IMR-90 (cell line): ENCODE results near the gene ADGRG6. TPM values are rescaled to one million over a fixed set of nuclear protein-coding genes. Genes with fewer than 3 reads are reported as not detected.

Source experiments
- ATAC-seq: fragments of 200-7000 bp; cut with Tn5 transposase; 2 replicates; pipeline ENCODE4 v1.9.1; 2020; ENCODE audit warnings: low read depth, mild to moderate bottlenecking, moderate library complexity
- BruUV-seq: library from RNA; stranded (reverse); fragments of 400-500 nt; replicated peaks from 2 replicates; lab custom pipeline; 2021; lab: Mats Ljungman, UMichigan
- CTCF ChIA-PET: fragments of 300-600 bp; formaldehyde crosslinking; extraction: SDS; loops from one replicate; lab custom pipeline; 2021; ENCODE audit warnings: antibody characterized with exemption; lab: Yijun Ruan, JAX
- POLR2A ChIA-PET: fragments of 300-600 bp; sonication (Branson Sonifier 250); formaldehyde crosslinking; loops from one replicate; lab custom pipeline; 2022; ENCODE audit warnings: antibody characterized with exemption; ENCODE audit not compliant: unreplicated experiment; lab: Charles Lee
- DNase-seq: peaks from one replicate; pipeline ENCODE4 v3.0.0; 2013
- H2AFZ ChIP-seq: replicated peaks from 2 replicates; pipeline ENCODE3; 2013; ENCODE audit warnings: low read length, mild to moderate bottlenecking; ENCODE audit not compliant: poor library complexity
- H2AK5ac ChIP-seq: 2 replicates; pipeline ENCODE4 v1.6.1; 2013; ENCODE audit warnings: low read depth, low read length, inconsistent platforms
- H2AK9ac ChIP-seq: replicated peaks from 2 replicates; pipeline ENCODE3; 2013; ENCODE audit warnings: mild to moderate bottlenecking, low read depth, low read length, moderate library complexity; ENCODE audit not compliant: poor library complexity
- H2BK120ac ChIP-seq: 2 replicates; pipeline ENCODE4 v1.6.1; 2013; ENCODE audit warnings: low read depth, low read length, inconsistent platforms
- H2BK15ac ChIP-seq: 3 replicates; pipeline ENCODE4 v1.6.1; 2013; ENCODE audit warnings: low read depth, low read length, inconsistent platforms
- H2BK20ac ChIP-seq: 2 replicates; pipeline ENCODE4 v1.6.1; 2013; ENCODE audit warnings: low read depth, mild to moderate bottlenecking, inconsistent platforms, low read length, moderate library complexity
- H2BK5ac ChIP-seq: 2 replicates; pipeline ENCODE4 v1.6.1; 2013; ENCODE audit warnings: mild to moderate bottlenecking, low read depth, low read length, inconsistent platforms; ENCODE audit not compliant: poor library complexity, severe bottlenecking
- H3K14ac ChIP-seq: replicated peaks from 2 replicates; pipeline ENCODE4 v1.6.1; 2013; ENCODE audit warnings: low read depth, low read length, inconsistent platforms
- H3K18ac ChIP-seq: 2 replicates; pipeline ENCODE4 v1.6.1; 2013; ENCODE audit warnings: low read depth, low read length, control low read depth
- H3K23ac ChIP-seq: 2 replicates; pipeline ENCODE4 v1.6.1; 2013; ENCODE audit warnings: low read depth, low read length, inconsistent platforms
- H3K27ac ChIP-seq: 2 replicates; pipeline ENCODE4 v1.5.1; 2013; ENCODE audit warnings: mild to moderate bottlenecking, control low read depth, low read length; ENCODE audit not compliant: insufficient read depth
- H3K27me3 ChIP-seq: 2 replicates; pipeline ENCODE4 v1.6.1; 2013; ENCODE audit warnings: low read length; ENCODE audit not compliant: control insufficient read depth, insufficient read depth
- H3K36me3 ChIP-seq: 2 replicates; pipeline ENCODE4 v1.6.1; 2013; ENCODE audit warnings: low read length, mixed read lengths; ENCODE audit not compliant: control insufficient read depth, insufficient read depth
- H3K4ac ChIP-seq: 2 replicates; pipeline ENCODE4 v1.6.1; 2013; ENCODE audit warnings: low read depth, low read length, inconsistent platforms
- H3K4me1 ChIP-seq: 2 replicates; pipeline ENCODE4 v1.6.1; 2013; ENCODE audit warnings: low read length, mixed read lengths; ENCODE audit not compliant: control insufficient read depth, insufficient read depth
- H3K4me2 ChIP-seq: 2 replicates; pipeline ENCODE4 v1.6.1; 2013; ENCODE audit warnings: low read depth, mild to moderate bottlenecking, control low read depth, low read length, moderate library complexity
- H3K4me3 ChIP-seq: 2 replicates; pipeline ENCODE4 v1.5.1; 2013; ENCODE audit warnings: low read depth, mild to moderate bottlenecking, control low read depth, low read length, moderate library complexity; ENCODE audit not compliant: insufficient read depth
- H3K56ac ChIP-seq: 2 replicates; pipeline ENCODE4 v1.6.1; 2013; ENCODE audit warnings: low read length, inconsistent platforms; ENCODE audit not compliant: insufficient read depth; ENCODE audit errors: extremely low read depth
- H3K79me1 ChIP-seq, 2 experiments: 2 replicates each; pipeline ENCODE4 v1.6.1; 2013; ENCODE audit warnings: low read length in 2 of 2, inconsistent platforms in 1 of 2, low read depth in 1 of 2
- H3K9ac ChIP-seq: 2 replicates; pipeline ENCODE4 v1.6.1; 2013; ENCODE audit warnings: low read depth, low read length, control low read depth
- H3K9me1 ChIP-seq: 2 replicates; pipeline ENCODE4 v1.6.1; 2013; ENCODE audit warnings: low read length, inconsistent platforms; ENCODE audit not compliant: insufficient read depth
- H3K9me3 ChIP-seq: 2 replicates; pipeline ENCODE4 v1.6.1; 2013; ENCODE audit warnings: low read length; ENCODE audit not compliant: control insufficient read depth, insufficient read depth
- H4K20me1 ChIP-seq: 2 replicates; pipeline ENCODE4 v1.6.1; 2013; ENCODE audit warnings: low read length, inconsistent platforms; ENCODE audit not compliant: insufficient read depth
- H4K5ac ChIP-seq: 2 replicates; pipeline ENCODE4 v1.6.1; 2013; ENCODE audit warnings: mild to moderate bottlenecking, low read depth, low read length, control low read depth
- H4K8ac ChIP-seq, 2 experiments: 2 replicates each; pipeline ENCODE4 v1.6.1; 2013; ENCODE audit warnings: low read depth in 2 of 2, low read length in 2 of 2, control low read depth in 1 of 2, inconsistent platforms in 1 of 2
- H4K91ac ChIP-seq: 2 replicates; pipeline ENCODE4 v1.6.1; 2013; ENCODE audit warnings: low read depth, low read length, inconsistent platforms; ENCODE audit not compliant: insufficient read depth
- BHLHE40 ChIP-seq: fragments of 150-350 bp; IDR thresholded peaks from 2 replicates; pipeline ENCODE4 v1.6.1; 2016; ENCODE audit warnings: mild to moderate bottlenecking, low read depth, low read length
- CEBPB ChIP-seq: IDR thresholded peaks from 2 replicates; pipeline ENCODE4 v1.6.1; 2012; ENCODE audit warnings: low read depth, low read length, improper control_type of control experiment
- CHD1 ChIP-seq: IDR thresholded peaks from 2 replicates; pipeline ENCODE4 v1.6.1; 2012; ENCODE audit warnings: low read depth, low read length, improper control_type of control experiment
- ELK1 ChIP-seq: fragments of 150-350 bp; IDR thresholded peaks from 2 replicates; pipeline ENCODE4 v1.6.1; 2016; ENCODE audit warnings: low read depth, mild to moderate bottlenecking, low read length, moderate library complexity, borderline replicate concordance
- FOS ChIP-seq: fragments of 150-350 bp; IDR thresholded peaks from 2 replicates; pipeline ENCODE4 v1.6.1; 2016; ENCODE audit warnings: low read depth, low read length
- MAFK ChIP-seq: IDR thresholded peaks from 2 replicates; pipeline ENCODE4 v1.6.1; 2012; ENCODE audit warnings: low read depth, low read length, improper control_type of control experiment
- MAZ ChIP-seq: IDR thresholded peaks from 2 replicates; pipeline ENCODE4 v1.6.1; 2012; ENCODE audit warnings: low read depth, mild to moderate bottlenecking, low read length, improper control_type of control experiment, moderate library complexity, borderline replicate concordance
- MXI1 ChIP-seq: IDR thresholded peaks from 2 replicates; pipeline ENCODE4 v1.6.1; 2012; ENCODE audit warnings: low read depth, mild to moderate bottlenecking, low read length, moderate library complexity, borderline replicate concordance
- NFE2L2 ChIP-seq: fragments of 150-350 bp; IDR thresholded peaks from 2 replicates; pipeline ENCODE4 v1.6.1; 2016; ENCODE audit warnings: low read depth, mild to moderate bottlenecking, low read length
- RAD21 ChIP-seq: IDR thresholded peaks from 2 replicates; pipeline ENCODE4 v1.6.1; 2012; ENCODE audit warnings: low read length, improper control_type of control experiment
- RCOR1 ChIP-seq: IDR thresholded peaks from 2 replicates; pipeline ENCODE4 v1.6.1; 2012; ENCODE audit warnings: mild to moderate bottlenecking, low read length, improper control_type of control experiment; ENCODE audit not compliant: insufficient replicate concordance
- RFX5 ChIP-seq: IDR thresholded peaks from 2 replicates; pipeline ENCODE4 v1.8.0; 2012; ENCODE audit warnings: low read depth, mild to moderate bottlenecking, low read length, moderate library complexity
- SMC3 ChIP-seq: fragments of 150-350 bp; IDR thresholded peaks from 2 replicates; pipeline ENCODE4 v1.6.1; 2016; ENCODE audit warnings: low read depth, mild to moderate bottlenecking, antibody characterized with exemption, low read length, moderate library complexity
- USF2 ChIP-seq: fragments of 150-350 bp; IDR thresholded peaks from 2 replicates; pipeline ENCODE4 v1.6.1; 2017; ENCODE audit warnings: mild to moderate bottlenecking, antibody characterized with exemption, low read length, low read depth
- WGBS, 2 experiments: methylation state at CpG; one replicate each; pipeline versions ENCODE4 v1.1.5 to v1.1.7; 2013; ENCODE audit warnings: missing lambda C conversion rate in 2 of 2; ENCODE audit not compliant: insufficient read length in 1 of 2; ENCODE audit errors: extremely low coverage in 2 of 2; 5-methylcytosine and 5-hydroxymethylcytosine counted together
- dilution Hi-C: fragments of 300-500 bp; cut with HindIII; formaldehyde crosslinking; loops from one replicate; pipeline ENCODE4 v1.14.3; 2018; ENCODE audit warnings: low sequenced_read_pairs; ENCODE audit not compliant: unreplicated experiment
- in situ Hi-C: fragments of 300-500 bp; cut with MboI; formaldehyde crosslinking; loops from 3 replicates; pipeline ENCODE4 v1.14.3; 2019; ENCODE audit warnings: low sequenced_read_pairs, inconsistent platforms, mixed read lengths
- intact Hi-C: fragments of 100-400 bp; cut with micrococcal nuclease; formaldehyde crosslinking; loops from 2 replicates; pipeline ENCODE4 v1.10.0; 2022
- polyA plus RNA-seq, 3 experiments: library from polyadenylated mRNA; depleted of rRNA; stranded (reverse); fragments of >200 nt; gene quantifications; 2 replicates each; pipeline ENCODE4 v1.2.3, GENCODE V29; 2012; ENCODE audit warnings: low replicate concordance in 1 of 3
- total RNA-seq: library from RNA; depleted of rRNA; stranded (reverse); fragments of >200 nt; gene quantifications from 2 replicates; pipeline ENCODE4 v1.2.3, GENCODE V29; 2012

ADGRG6 gene
- total and polyA plus RNA-seq, 2 of the 4 experiments (the other 2 are of a cell fraction) = 10.0 to 20.3 TPM

- Histone ChIP-seq H3K4ac (no peak overlapping the region), H3K14ac (no peak overlapping the region), H2AK5ac (no peak overlapping the region), H3K9me1 (peaks cover 5% of the 10 kb centered on the region; the same call in 1 of the 2 replicates), H2AFZ (no peak overlapping the region), H3K79me1 (no peaks in the 10 kb centered on the region), H3K4me1 (peaks cover 6% of the 10 kb centered on the region), H3K56ac (no peak overlapping the region), H3K27me3 (no peaks in the 10 kb centered on the region), H4K91ac (no peak overlapping the region), H3K27ac (no peak overlapping the region), H2AK9ac (no peak overlapping the region), H4K8ac (no peak overlapping the region), H4K5ac (no peak overlapping the region), H2BK20ac (no peak overlapping the region), H3K9me3 (no peaks in the 10 kb centered on the region), H3K36me3 (no peaks in the 10 kb centered on the region), H2BK5ac (no peak overlapping the region), H3K4me2 (no peak overlapping the region), H3K9ac (no peak overlapping the region), H3K23ac (no peak overlapping the region), H2BK15ac (no peak overlapping the region), H2BK120ac (no peak overlapping the region), H3K4me3 (no peak overlapping the region), H4K20me1 (no peaks in the 10 kb centered on the region), H3K18ac (no peak overlapping the region)
- CTCF ChIA-PET = no interaction called here
- no TSS peak for BruUV-seq
- DNase-seq = no peak
- 57% methylated on average over 1 of the region's 1 CpG; no CpG with 5 or more reads in 1 of the 2 experiments for WGBS, 2 experiments
- intact Hi-C loops (no loop called here), in situ Hi-C loops (no loop called here), dilution Hi-C loops (no loop called here)
- POLR2A ChIA-PET = no interaction called here
- ATAC-seq = no peak
- TF ChIP-seq CEBPB = no peak
- TF ChIP-seq FOS = no peak
- no peak for TF ChIP-seq MAFK
- TF ChIP-seq SMC3 = no peak
- TF ChIP-seq RCOR1 = no peak
- TF ChIP-seq RAD21 = no peak
- no peak for TF ChIP-seq MXI1
- TF ChIP-seq NFE2L2 = no peak
- no peak for TF ChIP-seq ELK1
- TF ChIP-seq MAZ = no peak
- no peak for TF ChIP-seq CHD1
- no peak for TF ChIP-seq USF2
- no peak for TF ChIP-seq RFX5
- TF ChIP-seq BHLHE40 = no peak
These were observed 188.2 kb downstream of the ADGRG6 start for GRCh38 chr6:142489722-142490610.
